AG08395 (cell line): Measurements from ENCODE around the gene CCDC86.

Experiments
- DNase-seq: peaks from one replicate; pipeline ENCODE4 v3.0.0; 2012; ENCODE audit warnings: mixed read lengths, low spot score

CCDC86 gene

DNA sequence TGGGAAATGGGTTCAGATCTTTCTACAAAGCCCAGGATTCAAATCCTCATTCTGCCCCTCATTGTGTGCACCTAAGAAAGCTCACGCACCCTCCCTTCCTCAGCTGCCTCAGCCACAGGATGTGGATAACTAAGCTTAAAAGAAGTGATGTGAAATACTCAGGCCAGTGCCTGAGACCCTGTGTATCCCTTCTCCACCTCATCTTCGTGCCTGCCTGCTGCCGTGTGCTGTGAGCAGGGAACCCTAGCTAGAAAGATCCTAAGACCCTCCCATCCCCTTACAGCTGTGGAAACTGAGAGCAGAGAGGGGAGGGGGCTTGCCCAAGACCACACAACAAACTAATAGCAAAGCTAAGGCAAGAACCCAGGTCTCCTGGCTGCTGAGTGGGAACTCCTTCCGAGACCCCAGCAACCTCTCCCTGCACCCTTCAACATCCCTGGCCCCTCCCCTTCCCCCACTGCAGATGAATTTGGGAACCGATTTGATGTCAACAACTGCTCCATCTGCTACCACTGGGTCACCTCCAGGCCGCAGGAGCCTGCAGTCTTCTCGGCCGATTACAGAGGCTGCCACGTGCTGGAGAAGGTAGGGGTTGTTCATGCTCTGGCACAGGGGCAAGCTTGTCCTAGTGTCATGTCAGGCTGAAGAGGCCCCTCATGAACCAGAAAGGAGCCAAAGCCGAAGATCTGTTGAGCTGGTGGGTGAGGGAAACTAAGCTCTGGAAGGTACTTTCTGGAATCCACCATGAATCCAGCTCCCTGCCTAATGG is 27.0 kb downstream of the CCDC86 start:
- DNase-seq = no peak

DNA sequence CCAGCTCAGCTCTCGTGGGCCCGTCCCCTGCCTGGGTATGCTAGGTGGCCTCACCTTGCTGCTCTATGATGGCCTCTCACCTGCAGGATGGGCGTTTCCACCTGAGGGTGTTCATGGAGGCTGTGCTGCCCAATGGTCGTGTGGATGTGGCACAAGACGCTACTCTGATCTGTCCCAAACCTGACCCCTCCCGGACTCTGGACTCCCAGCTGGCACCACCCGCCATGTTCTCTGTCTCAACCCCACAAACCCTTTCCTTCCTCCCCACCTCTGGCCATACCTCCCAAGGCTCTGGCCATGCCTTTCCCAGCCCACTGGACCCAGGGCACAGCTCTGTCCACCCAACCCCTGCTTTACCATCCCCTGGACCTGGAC is 27.5 kb downstream of the CCDC86 start:
- DNase-seq = no peak

DNA sequence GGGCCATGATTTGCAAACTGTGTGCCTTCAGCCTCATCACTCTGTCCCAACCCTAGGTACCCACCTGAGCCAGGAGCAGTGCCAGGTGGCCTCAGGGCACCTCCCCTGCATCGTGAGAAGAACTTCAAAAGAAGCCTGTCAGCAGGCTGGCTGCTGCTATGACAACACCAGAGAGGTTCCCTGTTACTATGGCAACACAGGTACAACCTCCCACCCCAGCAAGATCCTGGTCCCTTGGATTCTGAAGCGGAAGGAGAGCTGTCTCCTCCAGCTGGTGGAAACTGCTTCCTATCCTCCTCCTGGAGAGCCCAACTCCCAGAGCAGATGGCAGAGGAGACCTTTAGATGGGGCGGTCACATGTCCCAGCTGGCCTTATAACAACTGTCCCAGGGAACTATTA is 28.4 kb downstream of the CCDC86 start:
- no peak for DNase-seq

DNA sequence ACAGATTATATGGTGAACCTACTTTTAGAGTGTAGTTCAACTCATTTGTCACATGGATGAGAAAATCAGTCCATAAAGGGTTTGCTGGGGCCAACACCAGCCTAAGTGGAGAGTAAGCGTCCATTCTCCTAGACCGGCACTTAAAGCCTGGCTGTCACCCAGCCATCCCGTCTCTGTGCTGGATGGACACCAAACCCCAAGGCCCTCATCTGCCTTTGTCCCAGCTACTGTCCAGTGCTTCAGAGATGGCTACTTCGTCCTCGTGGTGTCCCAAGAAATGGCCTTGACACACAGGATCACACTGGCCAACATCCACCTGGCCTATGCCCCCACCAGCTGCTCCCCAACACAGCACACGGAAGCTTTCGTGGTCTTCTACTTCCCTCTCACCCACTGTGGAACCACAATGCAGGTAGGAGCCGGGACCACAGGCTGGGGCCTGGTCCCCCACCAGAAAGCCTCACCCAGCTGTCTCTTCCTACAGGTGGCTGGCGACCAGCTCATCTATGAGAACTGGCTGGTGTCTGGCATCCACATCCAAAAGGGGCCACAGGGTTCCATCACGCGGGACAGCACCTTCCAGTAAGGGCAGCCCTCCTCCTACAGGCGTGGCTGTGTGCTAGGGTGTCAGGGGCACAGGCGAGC is 28.9 kb downstream of the CCDC86 start:
- DNase-seq = no peak

DNA sequence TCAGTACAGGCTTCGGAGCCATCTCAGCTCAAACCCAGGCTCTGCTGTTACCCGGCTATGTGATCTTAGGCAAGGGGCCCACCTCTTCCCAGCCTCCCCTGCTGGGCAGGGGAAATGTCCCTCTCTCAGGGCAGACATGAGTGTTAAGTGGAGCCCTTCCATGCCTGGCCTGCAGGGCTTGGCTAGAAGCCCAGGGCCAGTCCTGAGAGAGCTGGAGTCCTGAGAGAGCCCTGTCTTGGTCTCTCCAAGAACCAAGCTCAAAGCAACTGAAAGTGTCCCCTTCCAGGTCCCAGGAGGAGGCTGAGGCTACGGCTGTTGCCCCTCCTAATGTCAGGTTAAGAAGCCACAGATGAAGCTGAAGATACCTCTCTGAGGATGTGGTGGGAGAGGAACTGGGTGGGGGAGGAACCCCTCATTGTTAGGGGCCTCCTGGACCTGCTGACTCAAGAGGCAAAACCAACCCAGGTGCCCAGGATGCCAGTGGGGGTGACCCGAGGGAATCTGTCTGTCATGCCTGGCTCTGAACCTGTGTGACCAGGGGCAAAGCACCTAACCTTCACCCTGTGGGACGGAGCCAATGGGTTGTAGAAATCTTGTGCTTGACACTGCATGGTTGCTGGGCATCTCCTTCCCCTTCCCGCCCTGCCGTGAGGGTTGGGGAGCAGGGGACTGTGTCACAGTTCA is 29.6 kb downstream of the CCDC86 start:
- DNase-seq = peak; percentile 50

DNA sequence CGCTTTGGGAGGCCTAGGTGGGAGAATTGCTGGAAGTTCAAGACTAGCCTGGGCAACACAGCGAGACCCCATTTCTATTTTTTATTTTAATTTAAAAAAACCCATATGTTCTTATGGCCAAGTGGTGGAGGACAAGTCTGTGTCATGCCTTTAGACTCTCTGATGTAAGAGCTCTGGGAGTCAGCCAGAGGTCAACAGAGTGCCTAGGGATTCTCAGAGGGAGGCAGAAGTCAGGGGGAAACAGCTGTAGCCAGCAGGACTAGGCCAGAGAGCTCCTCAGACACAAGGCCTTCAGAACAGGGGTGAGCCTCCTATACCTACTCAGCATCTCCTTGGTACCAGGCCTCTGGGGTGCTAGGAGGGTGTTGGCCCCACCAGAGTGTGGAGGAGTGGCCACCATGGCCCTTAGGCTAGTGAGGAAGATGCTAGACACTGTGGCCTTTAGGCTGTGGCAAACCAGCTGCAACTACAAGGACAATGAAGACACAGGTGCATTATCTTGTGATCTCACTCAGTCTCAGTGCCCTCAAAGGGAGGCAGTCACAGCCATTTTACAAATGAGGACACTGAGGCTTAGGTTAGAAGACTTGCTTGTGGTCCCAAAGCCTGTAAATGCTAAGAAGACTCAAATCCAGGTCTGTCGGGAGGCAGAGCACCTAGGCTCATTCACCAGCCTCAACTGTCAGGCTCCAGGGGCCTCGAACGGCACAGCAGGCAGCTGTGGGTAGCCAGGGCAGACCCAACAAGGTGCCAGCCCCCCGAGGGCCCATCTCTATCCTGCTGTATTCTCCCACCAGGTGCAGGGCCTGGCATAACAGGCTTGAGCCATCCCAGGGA is 30.4 kb downstream of the CCDC86 start:
- peak; percentile 67 for DNase-seq

DNA sequence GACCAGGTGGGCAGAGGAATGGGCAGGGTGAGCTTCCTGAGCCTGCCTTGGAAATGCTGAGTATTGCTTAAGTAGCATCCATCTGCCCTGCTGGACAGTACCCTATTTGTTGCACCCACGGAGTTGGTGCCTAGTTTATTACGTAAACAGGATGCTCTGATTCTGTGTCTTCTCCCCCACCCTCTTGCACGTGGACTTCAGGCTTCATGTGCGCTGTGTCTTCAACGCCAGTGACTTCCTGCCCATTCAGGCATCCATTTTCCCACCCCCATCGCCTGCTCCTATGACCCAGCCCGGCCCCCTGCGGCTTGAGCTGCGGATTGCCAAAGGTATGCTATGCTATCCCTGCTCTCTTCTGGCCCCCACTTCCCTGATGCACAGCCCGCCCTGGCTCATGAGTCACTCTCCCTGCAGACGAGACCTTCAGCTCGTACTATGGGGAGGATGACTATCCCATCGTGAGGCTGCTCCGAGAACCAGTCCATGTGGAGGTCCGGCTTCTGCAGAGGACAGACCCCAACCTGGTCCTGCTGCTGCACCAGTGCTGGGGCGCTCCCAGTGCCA is 31.1 kb downstream of the CCDC86 start:
- peak; percentile 52 for DNase-seq

DNA sequence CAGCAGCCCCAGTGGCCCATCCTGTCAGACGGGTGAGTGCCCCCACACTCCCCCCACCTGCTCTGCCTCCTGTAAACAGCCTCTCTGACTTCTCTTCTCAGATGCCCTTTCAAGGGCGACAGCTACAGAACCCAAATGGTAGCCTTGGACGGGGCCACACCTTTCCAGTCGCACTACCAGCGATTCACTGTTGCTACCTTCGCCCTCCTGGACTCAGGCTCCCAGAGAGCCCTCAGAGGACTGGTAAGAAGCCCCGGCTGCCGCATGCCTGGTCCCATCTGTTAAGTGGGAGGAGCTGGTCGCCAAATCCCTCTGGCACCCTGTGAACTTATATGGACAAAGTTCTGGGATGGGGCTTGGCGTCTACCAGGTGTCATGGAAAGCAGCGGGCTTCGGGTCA is 31.6 kb downstream of the CCDC86 start:
- no peak for DNase-seq

DNA sequence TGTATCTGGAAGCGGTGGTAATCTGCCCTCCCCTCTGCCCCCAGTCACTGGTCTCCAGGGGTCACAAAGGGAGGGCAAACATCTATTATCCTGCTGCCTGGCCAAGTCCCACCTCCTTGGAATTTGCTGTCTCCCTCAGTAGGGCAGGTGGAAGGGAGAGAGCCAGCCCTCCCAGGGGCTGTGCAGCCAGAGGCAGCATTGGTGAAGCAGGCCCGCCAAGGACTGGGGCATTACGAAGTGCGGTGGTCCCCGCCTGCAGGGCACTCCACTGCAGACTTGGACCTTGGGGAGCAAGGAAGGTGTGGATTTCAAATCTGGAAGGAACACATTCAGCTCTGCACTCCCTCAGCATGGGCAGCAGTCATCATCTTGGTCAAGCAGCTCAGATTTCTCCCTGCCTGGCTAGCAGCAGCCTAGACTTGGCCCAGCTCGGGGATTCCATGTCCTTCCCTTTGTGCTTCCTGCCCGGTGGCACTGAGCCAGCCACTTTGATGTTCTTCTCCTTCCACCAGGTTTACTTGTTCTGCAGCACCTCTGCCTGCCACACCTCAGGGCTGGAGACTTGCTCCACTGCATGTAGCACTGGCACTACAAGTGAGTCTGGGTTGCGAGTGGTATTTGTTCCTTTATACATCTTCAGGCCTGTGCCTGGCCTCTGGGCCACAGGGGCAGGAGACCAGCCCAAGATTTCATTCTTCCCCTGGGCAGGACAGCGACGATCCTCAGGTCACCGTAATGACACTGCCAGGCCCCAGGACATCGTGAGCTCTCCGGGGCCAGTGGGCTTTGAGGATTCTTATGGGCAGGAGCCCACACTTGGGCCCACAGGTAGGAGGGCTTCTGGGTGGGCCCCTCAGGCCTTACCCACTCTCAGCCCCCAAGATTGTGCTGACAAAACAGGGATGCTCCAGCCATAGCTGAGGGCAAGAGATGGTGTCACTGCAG is 32.8 kb downstream of the CCDC86 start:
- no peak for DNase-seq

DNA sequence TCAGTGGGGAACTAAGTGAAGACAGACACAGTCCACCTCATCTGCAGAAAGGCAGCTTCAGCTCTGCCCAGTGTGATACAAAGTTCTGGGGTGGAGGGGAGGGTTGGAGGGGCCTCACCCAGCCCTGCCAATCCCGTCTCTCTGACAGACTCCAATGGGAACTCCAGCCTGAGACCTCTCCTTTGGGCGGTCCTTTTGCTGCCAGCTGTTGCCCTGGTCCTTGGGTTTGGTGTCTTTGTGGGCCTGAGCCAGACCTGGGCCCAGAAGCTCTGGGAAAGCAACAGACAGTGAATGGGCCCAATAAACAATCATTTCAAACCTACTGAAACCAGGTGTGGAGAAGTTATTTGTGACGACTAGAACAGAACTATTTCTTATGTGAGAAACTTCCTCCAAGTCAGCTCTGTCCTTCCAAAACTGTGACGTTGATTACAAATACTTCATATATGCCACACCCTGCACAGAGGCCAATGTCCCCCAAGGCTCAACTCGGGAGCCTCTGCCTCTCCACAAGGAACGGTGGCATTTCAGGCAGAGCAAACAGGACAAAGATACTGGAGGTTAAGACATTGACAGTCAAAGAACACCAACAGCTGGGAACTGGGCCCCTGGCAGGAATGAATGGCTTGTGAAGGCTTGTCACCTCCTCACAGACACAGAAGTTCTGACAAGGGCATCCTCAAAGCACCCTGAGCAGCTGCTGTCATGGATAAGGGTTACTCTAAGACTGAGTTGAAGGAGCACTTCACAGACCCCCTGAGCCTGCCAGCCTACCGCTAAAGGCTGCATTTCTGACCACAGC is 33.7 kb downstream of the CCDC86 start:
- DNase-seq = no peak

DNA sequence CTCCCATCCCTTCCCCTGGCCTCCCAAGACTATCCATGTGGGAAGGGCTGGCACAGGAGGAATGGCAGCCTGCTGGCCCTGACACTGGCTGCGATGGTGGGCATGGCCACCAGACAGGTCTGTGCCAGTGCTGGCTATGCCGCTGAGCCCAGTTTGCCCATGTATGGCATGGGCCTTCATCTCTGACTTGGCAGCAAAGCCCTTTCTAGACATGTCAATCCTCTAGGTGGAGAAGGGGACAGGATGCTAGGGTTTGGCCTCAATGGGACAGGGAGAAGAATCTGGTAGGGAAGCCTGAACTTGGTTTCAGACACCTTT is 34.2 kb downstream of the CCDC86 start:
- DNase-seq = no peak

DNA sequence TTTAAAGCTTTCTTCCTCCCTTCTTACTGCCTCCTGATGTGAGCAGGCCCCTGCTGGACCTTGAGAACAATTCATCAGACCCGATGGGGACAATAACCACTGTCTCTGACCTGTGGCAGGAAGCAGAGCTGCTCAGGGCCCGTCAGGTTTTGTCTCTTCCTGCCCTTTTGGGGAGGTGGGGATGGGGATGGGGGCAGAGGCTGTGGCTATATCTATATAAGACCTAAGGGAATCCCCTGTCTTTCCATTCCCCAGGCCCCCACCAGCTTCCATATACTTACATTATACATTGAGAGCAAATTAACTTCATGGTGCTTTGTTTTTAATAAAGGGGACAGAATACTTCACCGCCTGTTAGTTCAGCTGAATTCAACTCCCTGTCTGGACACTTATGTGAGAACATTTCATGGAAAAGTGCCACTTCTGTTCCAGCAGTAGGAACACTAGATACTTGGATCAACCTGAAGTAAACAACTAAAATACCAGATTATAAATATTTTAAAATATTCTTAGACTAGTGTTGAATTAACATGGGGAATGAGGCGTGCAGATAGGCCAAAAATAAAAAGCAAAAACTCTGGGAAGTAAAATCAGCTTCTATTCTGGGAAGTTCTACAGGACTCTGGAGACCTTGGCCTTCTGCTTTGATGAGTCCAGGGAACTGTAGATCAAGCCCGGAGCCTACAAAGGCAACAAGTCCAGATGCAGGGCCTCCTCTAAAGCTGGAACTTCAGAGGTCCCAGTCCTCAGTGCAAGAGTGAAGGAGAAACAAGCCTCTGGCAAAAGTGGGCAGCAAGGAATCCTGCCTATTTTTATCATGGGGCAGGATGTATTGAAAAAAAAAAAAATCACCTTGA is 36.6 kb downstream of the CCDC86 start:
- no peak for DNase-seq

DNA sequence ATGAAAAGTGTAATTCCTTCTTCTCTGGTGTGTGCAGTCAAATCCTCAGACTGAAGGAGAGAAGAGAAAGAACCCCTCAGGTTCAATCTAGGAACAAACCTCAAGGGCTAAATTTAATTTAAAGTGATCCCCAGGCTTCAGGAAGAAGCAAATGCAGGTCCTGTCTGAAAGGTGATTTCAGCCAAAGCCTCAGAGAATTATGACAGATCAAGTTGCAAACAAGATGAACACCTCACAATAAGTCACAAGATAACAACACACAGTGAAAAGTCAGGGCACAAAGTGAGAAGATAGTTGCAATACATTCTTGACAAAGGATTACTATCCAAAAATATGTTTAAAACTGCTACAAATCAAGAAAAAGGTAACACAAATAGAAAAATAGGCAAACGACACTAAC is 37.2 kb downstream of the CCDC86 start:
- DNase-seq = no peak

DNA sequence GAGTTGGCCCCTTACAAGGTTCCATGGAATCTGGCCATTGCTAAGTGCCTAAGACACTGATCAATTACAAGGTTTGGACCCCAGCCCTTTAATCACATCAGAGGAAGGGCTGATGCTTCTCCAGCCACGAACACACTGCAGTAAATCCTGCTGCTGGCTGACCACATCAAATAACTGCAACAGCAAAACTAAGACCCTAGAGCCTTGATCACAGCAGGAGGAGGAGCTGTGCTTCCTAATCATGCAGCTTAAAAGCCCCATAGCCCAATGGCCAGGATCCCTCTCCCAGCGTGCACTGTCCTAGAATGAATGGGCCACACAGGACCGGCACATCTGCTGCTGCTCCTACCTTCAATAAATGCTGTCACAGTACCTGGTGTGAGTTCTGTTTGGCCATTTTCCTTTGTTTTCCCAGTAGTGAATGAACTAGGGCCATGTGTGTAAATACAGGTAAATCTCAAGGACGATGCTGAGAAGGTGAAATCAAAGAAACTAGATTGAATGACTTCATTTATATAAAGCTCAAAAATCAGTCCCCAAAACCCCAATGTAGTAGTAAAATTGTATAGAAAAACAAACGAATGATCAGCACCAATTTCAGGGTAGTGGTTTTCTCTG is 38.2 kb downstream of the CCDC86 start:
- no peak for DNase-seq

DNA sequence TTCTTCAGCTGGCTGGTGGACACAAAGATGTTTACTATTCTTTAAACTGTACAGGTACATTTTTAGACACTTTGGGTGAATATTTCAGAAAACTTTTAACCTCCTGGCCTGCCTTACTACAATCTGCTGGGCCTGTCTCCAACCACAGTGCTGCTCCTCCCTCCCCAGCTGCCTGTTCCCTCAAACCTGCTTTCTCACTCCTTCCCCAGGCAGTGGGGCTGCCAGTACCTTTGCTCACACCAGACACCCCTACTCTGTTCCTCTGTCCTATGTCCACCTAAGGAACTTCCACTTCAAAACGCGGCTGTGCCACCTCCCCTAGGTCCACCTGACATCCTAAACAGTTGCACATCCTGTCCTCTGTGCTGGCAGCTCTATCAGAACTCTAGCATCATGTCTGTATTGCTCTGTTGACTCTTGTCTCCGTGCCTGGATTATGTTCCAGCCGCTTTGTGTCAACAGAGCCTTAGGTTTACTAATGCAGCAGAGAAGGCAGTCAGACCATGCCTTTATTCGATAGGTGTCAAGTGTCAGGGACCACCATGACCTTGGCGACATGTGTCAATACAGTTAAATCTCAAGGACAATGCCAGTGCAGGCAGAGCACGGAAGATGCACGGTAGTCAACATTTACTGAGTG is 38.9 kb downstream of the CCDC86 start:
- no peak for DNase-seq

DNA sequence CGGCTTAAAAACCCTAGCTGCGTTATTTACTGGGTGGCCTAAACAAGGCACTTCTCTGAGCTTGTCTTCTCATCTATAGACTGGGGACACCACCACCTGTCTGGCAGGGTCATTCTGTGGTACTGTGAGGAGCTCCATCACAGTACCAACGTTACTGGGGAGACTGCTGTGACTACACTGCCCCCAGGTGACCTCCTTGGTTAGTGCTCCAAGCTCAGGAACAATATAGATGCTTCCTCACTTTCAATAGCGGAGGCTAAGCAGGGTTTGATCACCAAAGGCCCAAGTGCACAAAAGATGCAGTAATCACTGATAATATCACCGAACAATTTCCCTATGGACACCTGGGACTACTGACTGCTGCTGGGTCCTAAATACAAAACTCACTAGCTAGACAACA is 45.6 kb downstream of the CCDC86 start:
- DNase-seq = peak; percentile 79

DNA sequence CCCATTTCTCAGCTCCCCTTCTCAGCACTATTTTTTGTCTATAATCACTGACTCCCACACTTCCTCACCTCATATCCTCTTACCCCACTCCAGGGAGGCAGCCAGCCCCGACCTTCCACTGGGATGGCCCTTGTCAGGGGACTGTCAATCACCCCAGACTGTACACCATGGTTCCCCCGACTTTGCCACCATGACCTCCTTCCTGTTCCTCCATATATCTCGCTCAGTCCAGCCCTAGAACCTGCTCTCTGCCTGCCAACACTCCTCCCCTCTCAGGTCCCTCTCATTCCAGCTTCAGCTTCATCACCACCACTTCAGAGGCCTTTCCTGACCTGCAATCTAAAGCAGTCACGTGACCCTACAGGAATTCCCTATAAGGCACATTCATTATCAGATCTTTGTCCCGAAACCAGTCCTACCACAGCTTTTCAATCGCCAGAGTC is 48.0 kb downstream of the CCDC86 start:
- DNase-seq = no peak

DNA sequence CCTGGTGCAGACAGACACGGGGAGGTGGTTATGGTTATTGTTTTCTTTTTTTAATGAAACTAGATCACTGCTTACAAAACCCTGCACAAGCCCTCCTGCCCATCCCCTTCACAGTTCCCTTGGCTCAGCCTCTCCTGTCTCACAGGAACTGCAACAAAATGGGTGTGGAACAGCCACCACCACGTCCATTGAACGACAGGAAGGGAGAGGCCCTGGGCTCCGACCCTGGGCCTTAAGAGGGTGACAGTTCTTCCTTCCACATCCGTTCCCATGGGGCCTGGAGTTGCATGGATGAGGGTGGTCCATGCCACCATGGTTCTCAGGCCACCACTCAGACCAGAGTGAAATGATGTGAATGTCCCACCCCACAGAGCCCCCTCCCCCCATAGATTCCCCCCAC is 48.8 kb downstream of the CCDC86 start:
- DNase-seq = no peak
